K562 (cell line): ENCODE data around the gene MYLK4. TPM values are rescaled to one million over a fixed set of nuclear protein-coding genes. Genes with fewer than 3 reads are reported as not detected.
A peak's percentile ranks its signal among the peaks of the same experiment; 100 is the strongest.

Experiments
- ATAC-seq: fragments of 200-7000 bp; cut with Tn5 transposase; 3 replicates; pipeline ENCODE4 v1.9.1; 2020; ENCODE audit warnings: moderate library complexity
- BruUV-seq: library from RNA; stranded (reverse); fragments of 400-500 nt; replicated peaks from 2 replicates; lab custom pipeline; 2021; lab: Mats Ljungman, UMichigan
- CTCF ChIA-PET: fragments of 300-600 bp; formaldehyde crosslinking; extraction: SDS; loops from one replicate; lab custom pipeline; 2021; ENCODE audit warnings: low intra/inter-chr PET ratio; lab: Yijun Ruan, JAX
- POLR2A ChIA-PET: fragments of 300-600, 350-650 bp; sonication (Branson Sonifier 250); formaldehyde crosslinking; extraction: SDS; loops from one replicate; lab custom pipeline; 2021; ENCODE audit warnings: antibody characterized with exemption, inconsistent platforms; lab: Yijun Ruan, JAX
- DNase-seq, 4 experiments: peaks; one replicate each; pipeline versions ENCODE4 v3.0.0 to v3.0.0-alpha.2; 2011 to 2018; ENCODE audit warnings: low spot score in 3 of 4, mixed read lengths in 3 of 4; ENCODE audit errors: extremely low read depth in 1 of 4
- FAIRE-seq: peaks from 2 replicates; lab custom pipeline; 2011; peaks lifted over from hg19 to GRCh38; lab: Jason Lieb, UNC
- H2AFZ ChIP-seq: 2 replicates; pipeline ENCODE4 v1.6.0; 2011; ENCODE audit warnings: low read depth, low read length, control low read depth, inconsistent platforms
- H3K27ac ChIP-seq: fragments of 200-600 bp; 3 replicates; pipeline ENCODE4 v1.8.0; 2011; ENCODE audit warnings: low read depth, mild to moderate bottlenecking, control low read depth, inconsistent platforms, low read length, moderate library complexity, mixed read lengths; ENCODE audit errors: extremely low read depth
- H3K27me3 ChIP-seq, 2 experiments: fragments of 300-600 bp in 1 of 2; 2 replicates in 1 of 2; 3 replicates in 1 of 2; pipeline versions ENCODE4 v1.6.0 to v1.8.0; 2011; ENCODE audit warnings: inconsistent platforms in 2 of 2, low read length in 2 of 2, mild to moderate bottlenecking in 1 of 2, mixed read lengths in 1 of 2, moderate library complexity in 1 of 2; ENCODE audit not compliant: control insufficient read depth in 2 of 2, insufficient read depth in 2 of 2
- H3K36me3 ChIP-seq: fragments of 300-600 bp; 3 replicates; pipeline ENCODE4 v1.8.0; 2011; ENCODE audit warnings: mild to moderate bottlenecking, low read length, inconsistent platforms; ENCODE audit not compliant: control insufficient read depth, insufficient read depth
- H3K4me1 ChIP-seq, 2 experiments: fragments of 200-600 bp in 1 of 2; replicated peaks in 1 of 2; 2 replicates in 1 of 2; 3 replicates in 1 of 2; pipeline versions ENCODE4 v1.5.1 to v1.8.0; 2011; ENCODE audit warnings: inconsistent platforms in 2 of 2, low read length in 2 of 2, mild to moderate bottlenecking in 1 of 2, mixed read lengths in 1 of 2, moderate library complexity in 1 of 2; ENCODE audit not compliant: control insufficient read depth in 2 of 2, insufficient read depth in 2 of 2
- H3K4me2 ChIP-seq: 2 replicates; pipeline ENCODE4 v1.6.1; 2011; ENCODE audit warnings: low read length, control low read depth, inconsistent platforms, mixed read lengths; ENCODE audit not compliant: insufficient read depth
- H3K4me3 ChIP-seq: fragments of 200-600 bp; sonication (generic), shearing (Covaris generic); 2 replicates; pipeline ENCODE4 v1.5.1; 2016; ENCODE audit warnings: control low read depth, inconsistent platforms
- H3K79me2 ChIP-seq: fragments of 200-600 bp; 3 replicates; pipeline ENCODE4 v1.8.0; 2011; ENCODE audit warnings: low read length, inconsistent platforms; ENCODE audit not compliant: control insufficient read depth, insufficient read depth
- H3K9ac ChIP-seq, 2 experiments: 2 replicates each; pipeline versions ENCODE4 v1.6.0 to v1.6.1; 2011; ENCODE audit warnings: low read depth in 2 of 2, low read length in 2 of 2, control low read depth in 1 of 2, inconsistent platforms in 1 of 2, mild to moderate bottlenecking in 1 of 2, mixed read lengths in 1 of 2; ENCODE audit not compliant: insufficient read depth in 1 of 2
- H3K9me1 ChIP-seq: one replicate; pipeline ENCODE4 v1.6.0; 2011; ENCODE audit warnings: inconsistent platforms, mild to moderate bottlenecking, low read length, moderate library complexity; ENCODE audit not compliant: control insufficient read depth, insufficient read depth
- H3K9me3 ChIP-seq: replicated peaks from 2 replicates; pipeline ENCODE4 v1.5.1; 2011; ENCODE audit warnings: low read depth, low read length, inconsistent platforms; ENCODE audit not compliant: control insufficient read depth, insufficient read depth
- H4K20me1 ChIP-seq: replicated peaks from 2 replicates; pipeline ENCODE4 v1.6.1; 2011; ENCODE audit warnings: low read length, inconsistent platforms, mixed read lengths; ENCODE audit not compliant: control insufficient read depth, insufficient read depth
- DIDO1 ChIP-seq: fragments of 450-650 bp; IDR thresholded peaks from 2 replicates; pipeline ENCODE4 v1.6.1; 2016; ENCODE audit warnings: low read depth, missing biosample characterization, missing genetic modification characterization
- L3MBTL2 ChIP-seq: fragments of 450-650 bp; IDR thresholded peaks from 2 replicates; pipeline ENCODE4 v1.6.1; 2016; ENCODE audit warnings: mild to moderate bottlenecking, moderate library complexity
- MED1 ChIP-seq: sonication (generic); formaldehyde crosslinking; IDR thresholded peaks from 2 replicates; pipeline ENCODE4 v1.8.1; 2023; ENCODE audit warnings: missing genetic modification reagents, borderline replicate concordance
- NCOA1 ChIP-seq: fragments of 450-650 bp; IDR thresholded peaks from 2 replicates; pipeline ENCODE4 v1.6.1; 2016; ENCODE audit warnings: low read depth
- PCBP1 ChIP-seq: fragments of 200-400 bp; formaldehyde crosslinking; IDR thresholded peaks from 2 replicates; pipeline ENCODE4 v1.6.1; 2018; ENCODE audit warnings: mild to moderate bottlenecking, low read depth, low read length; ENCODE audit not compliant: poor library complexity, severe bottlenecking
- ZFPM2 ChIP-seq: fragments of 250-450 bp; sonication (Bioruptor Pico); IDR thresholded peaks from 2 replicates; pipeline ENCODE4 v1.5.1; 2022; ENCODE audit warnings: mild to moderate bottlenecking
- ZNF347 ChIP-seq: fragments of 450-650 bp; formaldehyde crosslinking; IDR thresholded peaks from 2 replicates; pipeline ENCODE4 v1.4.0; 2020; ENCODE audit warnings: low read depth, mild to moderate bottlenecking, moderate library complexity
- WGBS: fragments of 100-300 bp; shearing (Covaris generic); methylation state at CpG from one replicate; pipeline ENCODE4 v1.1.6; 2016; ENCODE audit warnings: low coverage, mixed read lengths; ENCODE audit not compliant: insufficient coverage; ENCODE audit errors: missing lambda C conversion rate; 5-methylcytosine and 5-hydroxymethylcytosine counted together
- in situ Hi-C: fragments of 300-500 bp; cut with MboI; formaldehyde crosslinking; loops from 4 replicates; pipeline ENCODE4 v1.15.0; 2018; ENCODE audit warnings: inconsistent platforms, mixed read lengths
- intact Hi-C: fragments of 100-400 bp; cut with micrococcal nuclease; formaldehyde crosslinking; loops from 2 replicates; pipeline ENCODE4 v1.14.2; 2022
- polyA plus RNA-seq, 8 experiments: library from polyadenylated mRNA; depleted of rRNA in 4 of 8; stranded (reverse) in 5 of 8; unstranded in 3 of 8; fragments of >200 nt; fragmentation: Nextera tagmentation in 2 of 8; fragmentation: Illumina TruSeq in 1 of 8; extraction: Ambion mirVana in 2 of 8; extraction: Trizol in 1 of 8; gene quantifications; 2 replicates each; pipeline versions ENCODE4 v1.2.1 to v1.2.3, GENCODE V29; 2011 to 2014; ENCODE audit warnings: inconsistent platforms in 1 of 8, missing spikeins in 1 of 8
- total RNA-seq, 7 experiments: library from RNA; depleted of rRNA in 6 of 7; stranded (reverse); fragments of >200 nt in 6 of 7; fragmentation: Illumina TruSeq in 2 of 7; extraction: Trizol in 2 of 7; gene quantifications; 2 replicates each; pipeline versions ENCODE4 v1.2.1 to v1.2.3, GENCODE V29; 2011 to 2021; ENCODE audit warnings: low replicate concordance in 1 of 7
- TF ChIP-seq, protein P1 (sequence below): fragments of 450-650 bp; IDR thresholded peaks from 2 replicates; pipeline ENCODE4 v1.6.1; 2016; ENCODE audit warnings: mild to moderate bottlenecking, moderate library complexity
- TF ChIP-seq, protein P2 (sequence below): sonication (generic); formaldehyde crosslinking; IDR thresholded peaks from 2 replicates; pipeline ENCODE4 v1.8.0; 2022; ENCODE audit warnings: mild to moderate bottlenecking, missing genetic modification reagents

MYLK4 gene
- total and polyA plus RNA-seq, 9 of the 15 experiments (the other 6 are each of a cell fraction or from before 2014, with no cell fraction given) = 0.01 to 0.15 (median 0.06) TPM

DNA sequence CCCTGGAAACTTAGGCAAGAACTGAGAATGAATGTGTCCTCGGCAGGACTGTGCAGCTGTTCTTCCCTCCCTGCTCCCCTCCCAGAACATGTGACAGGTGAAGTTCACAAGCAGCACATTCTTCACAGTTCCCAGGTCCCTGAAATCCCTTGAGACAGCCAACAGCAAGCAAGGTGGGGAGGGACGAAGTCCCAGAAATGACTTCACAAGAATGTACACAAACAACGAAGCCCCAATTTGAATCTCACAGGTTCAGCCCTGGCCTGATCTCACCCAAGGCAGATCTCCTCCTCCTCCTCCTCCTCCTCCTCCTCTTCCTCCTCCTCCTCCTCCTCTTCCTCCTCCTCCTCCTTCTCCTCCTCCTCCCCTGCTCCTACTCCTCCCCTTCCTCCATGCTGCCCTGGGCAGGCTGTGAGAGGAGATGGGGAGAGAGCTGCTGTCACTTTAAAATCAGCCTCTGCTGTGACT, 46.9 kb upstream of the MYLK4 start:
- ATAC-seq (peak; percentile 37), DNase-seq (peak in 1 of 4 experiments; percentile 30), FAIRE-seq (no peak)
- 27% methylated on average over 2 of the region's 3 CpGs for WGBS
- Histone ChIP-seq H3K36me3 (no peaks in the 10 kb centered on the region), H3K27ac (no peak overlapping the region), H3K4me1 (peaks cover 13 to 16% of the 10 kb centered on the region in 2 experiments), H2AFZ (peak overlapping the region; percentile 57; the same call in 1 of the 2 replicates), H3K4me2 (no peak overlapping the region), H3K4me3 (no peak overlapping the region), H4K20me1 (no peaks in the 10 kb centered on the region), H3K79me2 (no peaks in the 10 kb centered on the region), H3K27me3 (no peaks in the 10 kb centered on the region), H3K9me3 (0 out of 2 replicates have a peak, but pooled peaks cover 4% of the 10 kb centered on the region), H3K9me1 (no peaks in the 10 kb centered on the region), H3K9ac (peak overlapping the region in 1 of 2 experiments; percentile 11; a peak in 2 of 4 replicates)
- CTCF ChIA-PET = no interaction called here
- intact Hi-C loops (no loop called here), in situ Hi-C loops (no loop called here)
- BruUV-seq = no TSS peak
- POLR2A ChIA-PET = interaction anchor here (0.6 to 2.8 kb wide), 8 partner anchors 8 to 784 kb away, joined by 3 to 12 read pairs (median 4); partner anchors contain the start of gene SERPINB1
- TF ChIP-seq L3MBTL2 (peak; percentile 58), DIDO1 (no peak), ZFPM2 (CRISPR knock-in tag) (no peak), ZNF347 (CRISPR knock-in tag) (no peak), NCOA1 (no peak), PCBP1 (no peak), MED1 (CRISPR knock-in tag) (no peak)
- TF ChIP-seq, protein P1, sequence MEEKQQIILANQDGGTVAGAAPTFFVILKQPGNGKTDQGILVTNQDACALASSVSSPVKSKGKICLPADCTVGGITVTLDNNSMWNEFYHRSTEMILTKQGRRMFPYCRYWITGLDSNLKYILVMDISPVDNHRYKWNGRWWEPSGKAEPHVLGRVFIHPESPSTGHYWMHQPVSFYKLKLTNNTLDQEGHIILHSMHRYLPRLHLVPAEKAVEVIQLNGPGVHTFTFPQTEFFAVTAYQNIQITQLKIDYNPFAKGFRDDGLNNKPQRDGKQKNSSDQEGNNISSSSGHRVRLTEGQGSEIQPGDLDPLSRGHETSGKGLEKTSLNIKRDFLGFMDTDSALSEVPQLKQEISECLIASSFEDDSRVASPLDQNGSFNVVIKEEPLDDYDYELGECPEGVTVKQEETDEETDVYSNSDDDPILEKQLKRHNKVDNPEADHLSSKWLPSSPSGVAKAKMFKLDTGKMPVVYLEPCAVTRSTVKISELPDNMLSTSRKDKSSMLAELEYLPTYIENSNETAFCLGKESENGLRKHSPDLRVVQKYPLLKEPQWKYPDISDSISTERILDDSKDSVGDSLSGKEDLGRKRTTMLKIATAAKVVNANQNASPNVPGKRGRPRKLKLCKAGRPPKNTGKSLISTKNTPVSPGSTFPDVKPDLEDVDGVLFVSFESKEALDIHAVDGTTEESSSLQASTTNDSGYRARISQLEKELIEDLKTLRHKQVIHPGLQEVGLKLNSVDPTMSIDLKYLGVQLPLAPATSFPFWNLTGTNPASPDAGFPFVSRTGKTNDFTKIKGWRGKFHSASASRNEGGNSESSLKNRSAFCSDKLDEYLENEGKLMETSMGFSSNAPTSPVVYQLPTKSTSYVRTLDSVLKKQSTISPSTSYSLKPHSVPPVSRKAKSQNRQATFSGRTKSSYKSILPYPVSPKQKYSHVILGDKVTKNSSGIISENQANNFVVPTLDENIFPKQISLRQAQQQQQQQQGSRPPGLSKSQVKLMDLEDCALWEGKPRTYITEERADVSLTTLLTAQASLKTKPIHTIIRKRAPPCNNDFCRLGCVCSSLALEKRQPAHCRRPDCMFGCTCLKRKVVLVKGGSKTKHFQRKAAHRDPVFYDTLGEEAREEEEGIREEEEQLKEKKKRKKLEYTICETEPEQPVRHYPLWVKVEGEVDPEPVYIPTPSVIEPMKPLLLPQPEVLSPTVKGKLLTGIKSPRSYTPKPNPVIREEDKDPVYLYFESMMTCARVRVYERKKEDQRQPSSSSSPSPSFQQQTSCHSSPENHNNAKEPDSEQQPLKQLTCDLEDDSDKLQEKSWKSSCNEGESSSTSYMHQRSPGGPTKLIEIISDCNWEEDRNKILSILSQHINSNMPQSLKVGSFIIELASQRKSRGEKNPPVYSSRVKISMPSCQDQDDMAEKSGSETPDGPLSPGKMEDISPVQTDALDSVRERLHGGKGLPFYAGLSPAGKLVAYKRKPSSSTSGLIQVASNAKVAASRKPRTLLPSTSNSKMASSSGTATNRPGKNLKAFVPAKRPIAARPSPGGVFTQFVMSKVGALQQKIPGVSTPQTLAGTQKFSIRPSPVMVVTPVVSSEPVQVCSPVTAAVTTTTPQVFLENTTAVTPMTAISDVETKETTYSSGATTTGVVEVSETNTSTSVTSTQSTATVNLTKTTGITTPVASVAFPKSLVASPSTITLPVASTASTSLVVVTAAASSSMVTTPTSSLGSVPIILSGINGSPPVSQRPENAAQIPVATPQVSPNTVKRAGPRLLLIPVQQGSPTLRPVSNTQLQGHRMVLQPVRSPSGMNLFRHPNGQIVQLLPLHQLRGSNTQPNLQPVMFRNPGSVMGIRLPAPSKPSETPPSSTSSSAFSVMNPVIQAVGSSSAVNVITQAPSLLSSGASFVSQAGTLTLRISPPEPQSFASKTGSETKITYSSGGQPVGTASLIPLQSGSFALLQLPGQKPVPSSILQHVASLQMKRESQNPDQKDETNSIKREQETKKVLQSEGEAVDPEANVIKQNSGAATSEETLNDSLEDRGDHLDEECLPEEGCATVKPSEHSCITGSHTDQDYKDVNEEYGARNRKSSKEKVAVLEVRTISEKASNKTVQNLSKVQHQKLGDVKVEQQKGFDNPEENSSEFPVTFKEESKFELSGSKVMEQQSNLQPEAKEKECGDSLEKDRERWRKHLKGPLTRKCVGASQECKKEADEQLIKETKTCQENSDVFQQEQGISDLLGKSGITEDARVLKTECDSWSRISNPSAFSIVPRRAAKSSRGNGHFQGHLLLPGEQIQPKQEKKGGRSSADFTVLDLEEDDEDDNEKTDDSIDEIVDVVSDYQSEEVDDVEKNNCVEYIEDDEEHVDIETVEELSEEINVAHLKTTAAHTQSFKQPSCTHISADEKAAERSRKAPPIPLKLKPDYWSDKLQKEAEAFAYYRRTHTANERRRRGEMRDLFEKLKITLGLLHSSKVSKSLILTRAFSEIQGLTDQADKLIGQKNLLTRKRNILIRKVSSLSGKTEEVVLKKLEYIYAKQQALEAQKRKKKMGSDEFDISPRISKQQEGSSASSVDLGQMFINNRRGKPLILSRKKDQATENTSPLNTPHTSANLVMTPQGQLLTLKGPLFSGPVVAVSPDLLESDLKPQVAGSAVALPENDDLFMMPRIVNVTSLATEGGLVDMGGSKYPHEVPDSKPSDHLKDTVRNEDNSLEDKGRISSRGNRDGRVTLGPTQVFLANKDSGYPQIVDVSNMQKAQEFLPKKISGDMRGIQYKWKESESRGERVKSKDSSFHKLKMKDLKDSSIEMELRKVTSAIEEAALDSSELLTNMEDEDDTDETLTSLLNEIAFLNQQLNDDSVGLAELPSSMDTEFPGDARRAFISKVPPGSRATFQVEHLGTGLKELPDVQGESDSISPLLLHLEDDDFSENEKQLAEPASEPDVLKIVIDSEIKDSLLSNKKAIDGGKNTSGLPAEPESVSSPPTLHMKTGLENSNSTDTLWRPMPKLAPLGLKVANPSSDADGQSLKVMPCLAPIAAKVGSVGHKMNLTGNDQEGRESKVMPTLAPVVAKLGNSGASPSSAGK = peak; percentile 70
- TF ChIP-seq, protein P2, sequence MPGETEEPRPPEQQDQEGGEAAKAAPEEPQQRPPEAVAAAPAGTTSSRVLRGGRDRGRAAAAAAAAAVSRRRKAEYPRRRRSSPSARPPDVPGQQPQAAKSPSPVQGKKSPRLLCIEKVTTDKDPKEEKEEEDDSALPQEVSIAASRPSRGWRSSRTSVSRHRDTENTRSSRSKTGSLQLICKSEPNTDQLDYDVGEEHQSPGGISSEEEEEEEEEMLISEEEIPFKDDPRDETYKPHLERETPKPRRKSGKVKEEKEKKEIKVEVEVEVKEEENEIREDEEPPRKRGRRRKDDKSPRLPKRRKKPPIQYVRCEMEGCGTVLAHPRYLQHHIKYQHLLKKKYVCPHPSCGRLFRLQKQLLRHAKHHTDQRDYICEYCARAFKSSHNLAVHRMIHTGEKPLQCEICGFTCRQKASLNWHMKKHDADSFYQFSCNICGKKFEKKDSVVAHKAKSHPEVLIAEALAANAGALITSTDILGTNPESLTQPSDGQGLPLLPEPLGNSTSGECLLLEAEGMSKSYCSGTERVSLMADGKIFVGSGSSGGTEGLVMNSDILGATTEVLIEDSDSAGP (CRISPR knock-in tag) = peak; percentile 75; the same call in 1 of the 2 replicates
